HepG2 (cell line): Measurements from ENCODE around the gene RABEPK. TPM values are rescaled to one million over a fixed set of nuclear protein-coding genes. Genes with fewer than 3 reads are reported as not detected.

Source experiments
- BRD4 ChIP-seq: sonication (generic); formaldehyde crosslinking; IDR thresholded peaks from 2 replicates; pipeline ENCODE4 v1.4.0; 2020; ENCODE audit warnings: missing genetic modification reagents
- E2F2 ChIP-seq: sonication (generic); formaldehyde crosslinking; IDR thresholded peaks from 2 replicates; pipeline ENCODE4 v1.4.0; 2020; ENCODE audit warnings: missing genetic modification reagents, borderline replicate concordance
- E2F5 ChIP-seq: sonication (generic); formaldehyde crosslinking; conservative IDR thresholded peaks from 2 replicates; pipeline ENCODE4 v1.4.0; 2020; ENCODE audit warnings: missing genetic modification reagents
- FOXC1 ChIP-seq: sonication (generic); formaldehyde crosslinking; IDR thresholded peaks from 2 replicates; pipeline ENCODE4 v1.8.0; 2022; ENCODE audit warnings: mild to moderate bottlenecking, missing genetic modification reagents, borderline replicate concordance
- FUBP1 ChIP-seq: sonication (generic); formaldehyde crosslinking; IDR thresholded peaks from 2 replicates; pipeline ENCODE4 v1.5.1; 2020; ENCODE audit warnings: missing genetic modification reagents, mild to moderate bottlenecking, borderline replicate concordance
- HDAC2 ChIP-seq: sonication (generic); formaldehyde crosslinking; IDR thresholded peaks from 2 replicates; pipeline ENCODE4 v1.4.0; 2020; ENCODE audit warnings: missing genetic modification reagents
- KLF9 ChIP-seq: IDR thresholded peaks from 2 replicates; pipeline ENCODE4 v1.6.1; 2016; ENCODE audit warnings: low read depth
- MTA3 ChIP-seq: sonication (generic); formaldehyde crosslinking; IDR thresholded peaks from 2 replicates; pipeline ENCODE4 v1.4.0; 2020; ENCODE audit warnings: missing genetic modification reagents
- MXI1 ChIP-seq: IDR thresholded peaks from 3 replicates; pipeline ENCODE4 v1.6.1; 2012; ENCODE audit warnings: low read depth, low read length, inconsistent platforms, borderline replicate concordance
- ONECUT2 ChIP-seq: sonication (generic); formaldehyde crosslinking; IDR thresholded peaks from 2 replicates; pipeline ENCODE4 v1.4.0; 2020; ENCODE audit warnings: missing genetic modification reagents
- STAG1 ChIP-seq: sonication (generic); formaldehyde crosslinking; IDR thresholded peaks from 2 replicates; pipeline ENCODE4 v1.4.0; 2020; ENCODE audit warnings: missing genetic modification reagents
- SUZ12 ChIP-seq: fragments of 150-350 bp; IDR thresholded peaks from 2 replicates; pipeline ENCODE4 v1.6.1; 2014; ENCODE audit warnings: low read depth, low read length
- TFDP2 ChIP-seq: sonication (generic); formaldehyde crosslinking; IDR thresholded peaks from 2 replicates; pipeline ENCODE4 v1.4.0; 2020; ENCODE audit warnings: missing genetic modification reagents
- ZFP36L1 ChIP-seq: sonication (generic); formaldehyde crosslinking; IDR thresholded peaks from 2 replicates; pipeline ENCODE4 v1.8.0; 2022; ENCODE audit warnings: mild to moderate bottlenecking, missing genetic modification reagents, moderate library complexity
- ZFP37 ChIP-seq: sonication (generic); formaldehyde crosslinking; IDR thresholded peaks from 2 replicates; pipeline ENCODE4 v1.4.0; 2020; ENCODE audit warnings: missing genetic modification reagents, borderline replicate concordance
- ZKSCAN5 ChIP-seq: sonication (generic); formaldehyde crosslinking; IDR thresholded peaks from 2 replicates; pipeline ENCODE4 v1.5.1; 2020; ENCODE audit warnings: mild to moderate bottlenecking, missing genetic modification reagents
- ZKSCAN8 ChIP-seq: IDR thresholded peaks from 2 replicates; pipeline ENCODE4 v1.6.1; 2016; ENCODE audit warnings: borderline replicate concordance, missing genetic modification reagents, missing compliant biosample characterization
- ZNF205 ChIP-seq: IDR thresholded peaks from 2 replicates; pipeline ENCODE4 v1.6.1; 2018; ENCODE audit warnings: missing biosample characterization, missing genetic modification reagents
- ZNF225 ChIP-seq: sonication (generic); formaldehyde crosslinking; IDR thresholded peaks from 2 replicates; pipeline ENCODE4 v1.4.0; 2020; ENCODE audit warnings: mild to moderate bottlenecking, missing genetic modification reagents
- ZNF3 ChIP-seq: IDR thresholded peaks from 2 replicates; pipeline ENCODE4 v1.7.0; 2017; ENCODE audit warnings: inconsistent platforms
- ZNF761 ChIP-seq: sonication (generic); formaldehyde crosslinking; conservative IDR thresholded peaks from 2 replicates; pipeline ENCODE4 v1.4.0; 2020; ENCODE audit warnings: mild to moderate bottlenecking, missing genetic modification reagents
- ZNF850 ChIP-seq: sonication (generic); formaldehyde crosslinking; conservative IDR thresholded peaks from 2 replicates; pipeline ENCODE4 v1.9.0; 2021; ENCODE audit warnings: mild to moderate bottlenecking, missing genetic modification reagents
- polyA plus RNA-seq, 8 experiments: library from polyadenylated mRNA; depleted of rRNA in 3 of 8; stranded (reverse) in 7 of 8; unstranded in 1 of 8; fragments of >200 nt; fragmentation: Illumina TruSeq in 4 of 8; extraction: Trizol in 4 of 8; gene quantifications; 2 replicates each; pipeline versions ENCODE4 v1.2.1 to v1.2.3, GENCODE V29; 2011 to 2016; ENCODE audit warnings: low read depth in 4 of 8, missing spikeins in 1 of 8, mixed read lengths in 1 of 8; ENCODE audit not compliant: insufficient read depth in 1 of 8
- total RNA-seq, 5 experiments: library from RNA; depleted of rRNA; stranded (reverse); fragments of >200 nt; fragmentation: Illumina TruSeq; extraction: Trizol; gene quantifications; 2 replicates each; pipeline ENCODE4 v1.2.3, GENCODE V29; 2016; ENCODE audit warnings: low read depth in 1 of 5
- TF ChIP-seq, protein P1 (sequence below): sonication (generic); formaldehyde crosslinking; IDR thresholded peaks from 2 replicates; pipeline ENCODE4 v1.5.0; 2020; ENCODE audit warnings: mild to moderate bottlenecking, missing genetic modification reagents, moderate library complexity

The RABEPK gene
- total and polyA plus RNA-seq, 2 of the 13 experiments (the other 11 are each of a cell fraction or from before 2014, with no cell fraction given), result 75.5 to 90.0 TPM

GRCh38 chr9:125241000-125241862 lies 40.9 kb downstream of the RABEPK start, which contains the start of gene HSPA5 (continued):
- TF ChIP-seq TFDP2, result no peak
- no peak for TF ChIP-seq MTA3 (CRISPR knock-in tag)
- TF ChIP-seq KLF9 (CRISPR knock-in tag), result 0 out of 2 replicates have a peak, but pooled peaks have one; percentile 5
- TF ChIP-seq ONECUT2 (CRISPR knock-in tag), result no peak
- TF ChIP-seq BRD4 (CRISPR knock-in tag), result peak; percentile 75; the same call in 1 of the 2 replicates
- no peak for TF ChIP-seq ZKSCAN5 (CRISPR knock-in tag)
- no peak for TF ChIP-seq ZNF850 (CRISPR knock-in tag)
- peak; percentile 73; the same call in 1 of the 3 replicates for TF ChIP-seq MXI1
- peak; percentile 68 for TF ChIP-seq FOXC1 (CRISPR knock-in tag)
- 0 out of 2 replicates have a peak, but pooled peaks have one; percentile 51 for TF ChIP-seq FUBP1
- TF ChIP-seq, protein P1, sequence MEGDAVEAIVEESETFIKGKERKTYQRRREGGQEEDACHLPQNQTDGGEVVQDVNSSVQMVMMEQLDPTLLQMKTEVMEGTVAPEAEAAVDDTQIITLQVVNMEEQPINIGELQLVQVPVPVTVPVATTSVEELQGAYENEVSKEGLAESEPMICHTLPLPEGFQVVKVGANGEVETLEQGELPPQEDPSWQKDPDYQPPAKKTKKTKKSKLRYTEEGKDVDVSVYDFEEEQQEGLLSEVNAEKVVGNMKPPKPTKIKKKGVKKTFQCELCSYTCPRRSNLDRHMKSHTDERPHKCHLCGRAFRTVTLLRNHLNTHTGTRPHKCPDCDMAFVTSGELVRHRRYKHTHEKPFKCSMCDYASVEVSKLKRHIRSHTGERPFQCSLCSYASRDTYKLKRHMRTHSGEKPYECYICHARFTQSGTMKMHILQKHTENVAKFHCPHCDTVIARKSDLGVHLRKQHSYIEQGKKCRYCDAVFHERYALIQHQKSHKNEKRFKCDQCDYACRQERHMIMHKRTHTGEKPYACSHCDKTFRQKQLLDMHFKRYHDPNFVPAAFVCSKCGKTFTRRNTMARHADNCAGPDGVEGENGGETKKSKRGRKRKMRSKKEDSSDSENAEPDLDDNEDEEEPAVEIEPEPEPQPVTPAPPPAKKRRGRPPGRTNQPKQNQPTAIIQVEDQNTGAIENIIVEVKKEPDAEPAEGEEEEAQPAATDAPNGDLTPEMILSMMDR (CRISPR knock-in tag), result peak; percentile 45
- TF ChIP-seq ZNF761, result peak; percentile 45; the same call in 1 of the 2 replicates
- 0 out of 2 replicates have a peak, but pooled peaks have one; percentile 22 for TF ChIP-seq E2F5 (CRISPR knock-in tag)
- TF ChIP-seq ZNF225 (CRISPR knock-in tag), result peak; percentile 94; the same call in 1 of the 2 replicates
- peak; percentile 53; the same call in 1 of the 2 replicates for TF ChIP-seq E2F2 (CRISPR knock-in tag)
- TF ChIP-seq ZKSCAN8 (CRISPR knock-in tag), result peak; percentile 63
- TF ChIP-seq ZNF3 (CRISPR knock-in tag), result no peak
- no peak for TF ChIP-seq ZFP37 (CRISPR knock-in tag)
- TF ChIP-seq ZNF205 (CRISPR knock-in tag), result no peak
- TF ChIP-seq HDAC2, result peak; percentile 47
- TF ChIP-seq ZFP36L1 (CRISPR knock-in tag), result no peak
- TF ChIP-seq SUZ12, result no peak
- peak; percentile 14 for TF ChIP-seq STAG1
